ENCODE measurements around the gene EXOSC7. TPM values are rescaled to one million over a fixed set of nuclear protein-coding genes. Genes with fewer than 3 reads are reported as not detected.

The EXOSC7 gene
- total and polyA plus RNA-seq, 7 donors: 27.8 to 54.8 (median 39.4) TPM

DNA sequence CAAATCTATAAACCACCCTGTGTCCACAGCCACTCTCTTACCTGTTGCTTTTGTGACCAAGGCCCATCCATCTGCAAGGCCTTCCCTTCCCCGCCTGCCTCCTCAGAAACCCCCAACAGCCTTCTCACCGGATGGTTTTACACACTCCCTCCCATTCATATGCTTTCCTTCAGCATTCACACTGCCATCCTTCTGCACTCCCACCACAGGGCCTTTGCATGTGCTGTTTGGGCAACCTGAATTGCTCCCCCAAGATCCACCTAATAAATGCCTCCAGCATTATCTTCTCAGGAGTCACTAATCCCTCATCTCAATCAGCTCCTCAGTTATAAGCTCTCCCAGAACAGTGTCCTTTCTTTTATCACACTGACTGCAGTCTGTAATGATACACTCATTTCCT, 56.1 kb downstream of the EXOSC7 start:
- TF ChIP-seq, protein P1, sequence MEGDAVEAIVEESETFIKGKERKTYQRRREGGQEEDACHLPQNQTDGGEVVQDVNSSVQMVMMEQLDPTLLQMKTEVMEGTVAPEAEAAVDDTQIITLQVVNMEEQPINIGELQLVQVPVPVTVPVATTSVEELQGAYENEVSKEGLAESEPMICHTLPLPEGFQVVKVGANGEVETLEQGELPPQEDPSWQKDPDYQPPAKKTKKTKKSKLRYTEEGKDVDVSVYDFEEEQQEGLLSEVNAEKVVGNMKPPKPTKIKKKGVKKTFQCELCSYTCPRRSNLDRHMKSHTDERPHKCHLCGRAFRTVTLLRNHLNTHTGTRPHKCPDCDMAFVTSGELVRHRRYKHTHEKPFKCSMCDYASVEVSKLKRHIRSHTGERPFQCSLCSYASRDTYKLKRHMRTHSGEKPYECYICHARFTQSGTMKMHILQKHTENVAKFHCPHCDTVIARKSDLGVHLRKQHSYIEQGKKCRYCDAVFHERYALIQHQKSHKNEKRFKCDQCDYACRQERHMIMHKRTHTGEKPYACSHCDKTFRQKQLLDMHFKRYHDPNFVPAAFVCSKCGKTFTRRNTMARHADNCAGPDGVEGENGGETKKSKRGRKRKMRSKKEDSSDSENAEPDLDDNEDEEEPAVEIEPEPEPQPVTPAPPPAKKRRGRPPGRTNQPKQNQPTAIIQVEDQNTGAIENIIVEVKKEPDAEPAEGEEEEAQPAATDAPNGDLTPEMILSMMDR (IDR thresholded peaks at IDR 0.05): no peak
- intact Hi-C loops (cut with DNase I): loop anchor here in 1 of 2 donors (10.0 kb wide), 1 partner anchor 463 kb away; no protein-coding TSS in a partner anchor
- Histone ChIP-seq H3K36me3 (ENCODE audit: insufficient read depth in 1 of 2, low read depth in 1 of 2) (no peaks in the 10 kb centered on the region), H3K27ac (no peak overlapping the region), H3K4me3 (no peak overlapping the region), H3K27me3 (ENCODE audit: insufficient read depth in 3 of 3, low read length in 2 of 3) (peaks cover 0 to 11% (median 0%) of the 10 kb centered on the region in 3 donors), H3K9me3 (no peaks in the 10 kb centered on the region), H3K4me1 (peaks cover 6% of the 10 kb centered on the region)
- ATAC-seq (no peak), DNase-seq (no peak)
- 91 to 100% (median 92%) methylated on average over 2 of the region's 2 CpGs for WGBS, 3 donors

DNA sequence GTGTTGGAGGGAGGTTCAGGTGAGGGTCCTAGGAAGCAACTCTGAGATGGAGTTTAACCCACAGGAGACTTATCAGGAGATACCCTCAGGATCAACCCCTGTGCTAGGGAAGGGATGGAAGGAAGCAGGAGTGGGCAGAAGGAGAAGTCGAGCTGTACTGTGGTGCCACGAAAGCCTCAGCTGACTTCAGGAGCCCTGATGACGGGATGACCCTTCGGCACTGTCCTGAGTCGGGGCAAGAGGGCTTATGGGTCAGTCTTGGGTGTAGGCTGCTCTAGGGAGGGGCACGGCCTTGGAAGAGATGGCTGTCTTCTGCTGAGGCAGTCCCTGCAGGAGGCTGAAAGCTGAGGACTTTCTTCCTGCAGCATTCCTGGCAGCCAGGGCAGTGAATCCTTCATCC, 57.7 kb downstream of the EXOSC7 start:
- Histone ChIP-seq H3K4me1 (peaks cover 4% of the 10 kb centered on the region), H3K36me3 (ENCODE audit: insufficient read depth in 1 of 2, low read depth in 1 of 2) (no peaks in the 10 kb centered on the region), H3K27me3 (ENCODE audit: insufficient read depth in 3 of 3, low read length in 2 of 3) (no peaks in the 10 kb centered on the region), H3K9me3 (no peaks in the 10 kb centered on the region), H3K27ac (peak overlapping the region; percentile 39), H3K4me3 (no peak overlapping the region)
- intact Hi-C loops (cut with DNase I): loop anchor here in 1 of 2 donors (10.0 kb wide), 1 partner anchor 461 kb away; no protein-coding TSS in a partner anchor
- ATAC-seq (no peak), DNase-seq (no peak)
- TF ChIP-seq, protein P1 (IDR thresholded peaks at IDR 0.05): no peak
- WGBS, 3 donors: 85 to 92% (median 86%) methylated on average over 6 of the region's 6 CpGs

DNA sequence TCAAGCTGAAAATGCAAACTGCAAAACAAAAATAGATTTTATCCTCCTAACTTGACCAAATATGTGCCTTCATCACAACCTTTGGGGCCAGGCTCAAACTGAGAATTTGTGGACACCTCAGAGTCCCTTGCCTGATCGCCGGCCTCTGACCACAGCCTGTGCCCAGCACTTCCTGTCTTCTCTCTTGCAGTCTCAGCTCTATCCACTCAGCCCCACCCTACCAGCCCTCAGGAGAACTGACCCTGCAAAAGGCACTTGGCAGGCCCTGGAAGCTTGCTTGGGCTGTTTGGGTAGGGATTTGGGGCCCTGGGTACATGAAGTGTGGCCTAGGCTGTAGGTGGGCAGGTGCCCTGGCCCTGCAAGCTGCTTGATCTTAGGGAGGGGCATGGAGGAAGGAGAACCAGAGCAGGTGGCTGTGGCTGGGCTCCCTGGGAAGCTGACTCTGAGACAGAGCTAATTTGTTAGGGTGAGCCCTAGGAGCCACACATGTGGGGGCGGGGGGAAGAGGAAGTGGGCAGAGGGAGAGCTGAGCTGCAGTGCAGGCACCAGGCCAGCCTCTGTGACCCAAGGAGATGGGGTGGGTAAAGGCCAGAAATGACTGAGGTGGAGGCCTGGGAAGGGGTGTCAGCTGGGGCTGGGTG, 58.7 kb downstream of the EXOSC7 start:
- Histone ChIP-seq H3K9me3 (no peaks in the 10 kb centered on the region), H3K27ac (peak overlapping the region; percentile 39), H3K4me1 (no peaks in the 10 kb centered on the region), H3K36me3 (ENCODE audit: insufficient read depth in 1 of 2, low read depth in 1 of 2) (no peaks in the 10 kb centered on the region), H3K27me3 (ENCODE audit: insufficient read depth in 3 of 3, low read length in 2 of 3) (no peaks in the 10 kb centered on the region), H3K4me3 (no peak overlapping the region)
- 82 to 93% (median 85%) methylated on average over 3 of the region's 3 CpGs for WGBS, 3 donors
- DNase-seq: peak; percentile 77
- intact Hi-C loops (cut with DNase I): loop anchor here in 1 of 2 donors (10.0 kb wide), 1 partner anchor 460 kb away; no protein-coding TSS in a partner anchor
- ATAC-seq: peak in 2 of 4 donors; percentile 13 to 15
- TF ChIP-seq, protein P1 (IDR thresholded peaks at IDR 0.05): no peak

DNA sequence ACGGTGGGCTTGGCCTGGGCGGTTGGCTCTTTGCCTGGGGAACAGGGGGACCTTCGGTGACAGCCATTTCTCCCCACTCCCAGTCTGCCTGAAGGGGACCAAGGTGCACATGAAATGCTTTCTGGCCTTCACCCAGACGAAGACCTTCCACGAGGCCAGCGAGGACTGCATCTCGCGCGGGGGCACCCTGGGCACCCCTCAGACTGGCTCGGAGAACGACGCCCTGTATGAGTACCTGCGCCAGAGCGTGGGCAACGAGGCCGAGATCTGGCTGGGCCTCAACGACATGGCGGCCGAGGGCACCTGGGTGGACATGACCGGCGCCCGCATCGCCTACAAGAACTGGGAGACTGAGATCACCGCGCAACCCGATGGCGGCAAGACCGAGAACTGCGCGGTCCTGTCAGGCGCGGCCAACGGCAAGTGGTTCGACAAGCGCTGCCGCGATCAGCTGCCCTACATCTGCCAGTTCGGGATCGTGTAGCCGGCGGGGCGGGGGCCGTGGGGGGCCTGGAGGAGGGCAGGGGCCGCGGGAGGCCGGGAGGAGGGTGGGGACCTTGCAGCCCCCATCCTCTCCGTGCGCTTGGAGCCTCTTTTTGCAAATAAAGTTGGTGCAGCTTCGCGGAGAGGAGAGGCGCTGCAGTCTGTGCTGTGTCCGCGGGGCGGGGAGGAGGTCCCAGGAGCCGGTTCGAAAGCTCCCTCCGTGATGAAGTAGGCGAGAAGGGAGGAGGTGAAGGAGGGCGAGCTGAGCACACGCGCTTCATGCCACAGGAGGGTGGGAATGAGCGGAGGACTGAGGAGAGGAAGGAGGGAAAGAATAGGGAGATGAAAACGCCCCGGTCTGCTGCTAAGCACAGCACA, 59.6 kb downstream of the EXOSC7 start:
- intact Hi-C loops (cut with DNase I): loop anchor here in 1 of 2 donors (2.0 to 10.0 kb wide), 2 partner anchors 175 to 459 kb away; no protein-coding TSS in a partner anchor
- H3K4me1 ChIP-seq: no peaks in the 10 kb centered on the region
- WGBS, 3 donors: 33 to 37% (median 36%) methylated on average over 62 to 64 of the region's 64 CpGs
- H3K36me3 ChIP-seq (ENCODE audit: insufficient read depth in 1 of 2, low read depth in 1 of 2): no peaks in the 10 kb centered on the region
- DNase-seq (peak; percentile 41 to 67), ATAC-seq (peak in 3 of 4 donors; percentile 13 to 44 (median 16))
- TF ChIP-seq, protein P1 (IDR thresholded peaks at IDR 0.05): no peak
- H3K27ac ChIP-seq: no peak overlapping the region
- H3K4me3 ChIP-seq: peak overlapping the region; percentile 53
- no peaks in the 10 kb centered on the region for H3K27me3 ChIP-seq (ENCODE audit: insufficient read depth in 3 of 3, low read length in 2 of 3)
- no peaks in the 10 kb centered on the region for H3K9me3 ChIP-seq

All from psoas muscle (tissue), 8 donors.